Kidney (tissue), 14 donors: ENCODE measurements around the gene TRIM27. TPM values are rescaled to one million over a fixed set of nuclear protein-coding genes. Genes with fewer than 3 reads are reported as not detected.
"Not testable (repeated sequence)": the region's sequence is repeated elsewhere in the genome, so short reads cannot be mapped to it uniquely, and the experiment has no call there.

Source experiments
- DNase-seq, 5 donors: peaks; one replicate each; pipeline ENCODE4 v3.0.0-alpha.2; 2013 to 2020
- FAIRE-seq: peaks from 2 replicates; lab custom pipeline; 2012; peaks lifted over from hg19 to GRCh38; lab: Jason Lieb, UNC
- H3K27ac ChIP-seq, 2 donors: one replicate each; pipeline ENCODE4 v1.7.0; 2013; ENCODE audit warnings: low read depth in 2 of 2, low read length in 2 of 2, inconsistent platforms in 1 of 2
- H3K27me3 ChIP-seq: one replicate; pipeline ENCODE4 v1.7.1; 2013; ENCODE audit warnings: low read length, inconsistent platforms; ENCODE audit not compliant: control insufficient read depth, insufficient read depth
- H3K36me3 ChIP-seq, 3 donors: one replicate each; pipeline versions ENCODE4 v1.7.0 to v1.7.1; 2013; ENCODE audit warnings: low read length in 3 of 3, control low read depth in 1 of 3, inconsistent platforms in 1 of 3; ENCODE audit not compliant: insufficient read depth in 3 of 3, control insufficient read depth in 2 of 3
- H3K4me1 ChIP-seq, 3 donors: one replicate each; pipeline versions ENCODE4 v1.7.0 to v1.7.1; 2013; ENCODE audit warnings: low read length in 3 of 3, inconsistent platforms in 1 of 3, low read depth in 1 of 3; ENCODE audit not compliant: control insufficient read depth in 2 of 3, insufficient read depth in 2 of 3
- H3K4me3 ChIP-seq, 3 donors: one replicate each; pipeline versions ENCODE4 v1.7.0 to v1.8.1; 2013; ENCODE audit warnings: low read length in 3 of 3, control low read depth in 1 of 3, inconsistent platforms in 1 of 3
- H3K9ac ChIP-seq, 3 donors: one replicate each; pipeline versions ENCODE4 v1.7.0 to v1.7.1; 2013; ENCODE audit warnings: low read length in 3 of 3, control low read depth in 1 of 3, inconsistent platforms in 1 of 3
- H3K9me3 ChIP-seq, 3 donors: one replicate each; pipeline versions ENCODE4 v1.7.0 to v1.7.1; 2013; ENCODE audit warnings: low read length in 3 of 3, control low read depth in 1 of 3, inconsistent platforms in 1 of 3; ENCODE audit not compliant: control insufficient read depth in 2 of 3, insufficient read depth in 1 of 3
- intact Hi-C: fragments of 100-400 bp; cut with DNase I; formaldehyde crosslinking; loops from one replicate; pipeline ENCODE4 v1.11.1; 2022
- polyA plus RNA-seq: library from polyadenylated mRNA; stranded (reverse); fragments of 350-450 nt; fragmentation: Illumina TruSeq; extraction: RNeasy Lipid Tissue Mini Kit (QIAGEN cat#74804); gene quantifications from one replicate; pipeline ENCODE4 v1.2.3, GENCODE V29; 2014; ENCODE audit warnings: low read depth, low replicate concordance; ENCODE audit not compliant: insufficient read depth
- total RNA-seq: library from RNA; stranded (reverse); fragmentation: NEBNext Ultra II Directional; extraction: Animal tissue kit (Norgen Biotek cat#: 25700); gene quantifications from one replicate; pipeline ENCODE4 v1.2.1, GENCODE V29; 2021
- TF ChIP-seq, protein P1 (sequence below): IDR thresholded peaks from 3 replicates; pipeline ENCODE4 v1.5.1; 2012; ENCODE audit warnings: mild to moderate bottlenecking, moderate library complexity, borderline replicate concordance; ENCODE audit not compliant: insufficient read depth; ENCODE audit errors: extremely low read depth
- donor health status: control.
- donor health status: control.
- donor health status: control.
- donor health status: control.
- donor health status: control.
- donor health status: DM: yes; HTN: yes; CAD: no.
- donor health status: Normal renal cell carcinoma (clear cell type).

The TRIM27 gene
- total and polyA plus RNA-seq, 2 donors from 2014 or later, result 33.9 to 47.7 TPM

GRCh38 chr6:28956331-28956730, 32.5 kb upstream of the TRIM27 start:
- TF ChIP-seq, protein P1, sequence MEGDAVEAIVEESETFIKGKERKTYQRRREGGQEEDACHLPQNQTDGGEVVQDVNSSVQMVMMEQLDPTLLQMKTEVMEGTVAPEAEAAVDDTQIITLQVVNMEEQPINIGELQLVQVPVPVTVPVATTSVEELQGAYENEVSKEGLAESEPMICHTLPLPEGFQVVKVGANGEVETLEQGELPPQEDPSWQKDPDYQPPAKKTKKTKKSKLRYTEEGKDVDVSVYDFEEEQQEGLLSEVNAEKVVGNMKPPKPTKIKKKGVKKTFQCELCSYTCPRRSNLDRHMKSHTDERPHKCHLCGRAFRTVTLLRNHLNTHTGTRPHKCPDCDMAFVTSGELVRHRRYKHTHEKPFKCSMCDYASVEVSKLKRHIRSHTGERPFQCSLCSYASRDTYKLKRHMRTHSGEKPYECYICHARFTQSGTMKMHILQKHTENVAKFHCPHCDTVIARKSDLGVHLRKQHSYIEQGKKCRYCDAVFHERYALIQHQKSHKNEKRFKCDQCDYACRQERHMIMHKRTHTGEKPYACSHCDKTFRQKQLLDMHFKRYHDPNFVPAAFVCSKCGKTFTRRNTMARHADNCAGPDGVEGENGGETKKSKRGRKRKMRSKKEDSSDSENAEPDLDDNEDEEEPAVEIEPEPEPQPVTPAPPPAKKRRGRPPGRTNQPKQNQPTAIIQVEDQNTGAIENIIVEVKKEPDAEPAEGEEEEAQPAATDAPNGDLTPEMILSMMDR, result no peak
- Histone ChIP-seq H3K36me3 (no peaks in the 10 kb centered on the region), H3K9ac (no peak overlapping the region), H3K4me3 (no peak overlapping the region), H3K9me3 (no peaks in the 10 kb centered on the region), H3K27ac (no peak overlapping the region), H3K27me3 (peaks cover 2% of the 10 kb centered on the region), H3K4me1 (no peaks in the 10 kb centered on the region)
- DNase-seq (no peak), FAIRE-seq (no peak)
- intact Hi-C loops, result no loop called here

DNA sequence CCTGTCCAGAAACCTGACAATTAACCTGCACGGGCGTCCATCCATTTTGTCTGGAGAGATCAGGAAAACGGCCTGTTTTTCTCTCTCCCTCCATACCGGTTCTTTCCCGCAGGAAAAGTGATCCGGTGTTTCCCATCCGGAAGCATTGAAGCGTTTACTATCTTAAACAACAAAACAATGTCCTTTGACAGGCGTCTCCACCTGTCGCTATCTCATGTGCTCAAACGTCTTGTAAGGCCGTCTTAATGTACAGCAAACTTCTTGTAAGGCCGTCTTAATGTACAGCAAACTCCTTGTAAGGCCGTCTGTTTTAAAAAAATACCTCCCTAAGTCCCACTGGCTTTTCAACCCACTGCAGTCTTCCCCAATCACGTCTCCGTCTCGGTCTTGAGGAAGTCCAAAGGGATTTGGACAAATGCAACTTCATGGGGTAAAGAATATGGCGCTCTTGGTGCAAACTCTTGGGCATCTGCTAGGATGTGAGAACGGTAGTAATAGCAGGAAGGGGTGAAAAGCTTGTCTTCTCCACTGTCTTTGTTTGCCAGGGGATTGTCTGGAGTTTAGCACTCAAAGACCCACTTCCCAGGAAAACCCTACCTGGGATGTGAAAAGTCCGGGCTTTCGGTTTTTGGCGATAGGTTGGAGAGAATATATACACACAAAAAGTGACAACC, 29.9 kb upstream of the TRIM27 start:
- intact Hi-C loops, result no loop called here
- FAIRE-seq, result no peak
- Histone ChIP-seq H3K4me1 (no peaks in the 10 kb centered on the region), H3K27ac (no peak overlapping the region), H3K9me3 (no peaks in the 10 kb centered on the region), H3K4me3 (peak overlapping the region; percentile 65 to 72 (median 66)), H3K9ac (peak overlapping the region in 1 of 3 donors; percentile 51), H3K27me3 (peaks cover 2% of the 10 kb centered on the region), H3K36me3 (no peaks in the 10 kb centered on the region)
- peak in 3 of 5 donors; percentile 28 to 65 (median 47) for DNase-seq
- TF ChIP-seq, protein P1, result no peak

GRCh38 chr6:28953039-28953584, 29.3 kb upstream of the TRIM27 start:
- Histone ChIP-seq H3K27me3 (peaks cover 2% of the 10 kb centered on the region), H3K4me3 (peak overlapping the region; percentile 65 to 72 (median 66)), H3K27ac (no peak overlapping the region), H3K9me3 (no peaks in the 10 kb centered on the region), H3K36me3 (no peaks in the 10 kb centered on the region), H3K4me1 (no peaks in the 10 kb centered on the region), H3K9ac (peak overlapping the region in 1 of 3 donors; percentile 51)
- TF ChIP-seq, protein P1, result no peak
- intact Hi-C loops, result no loop called here
- FAIRE-seq, result no peak
- peak in 3 of 5 donors; percentile 51 to 70 (median 61) for DNase-seq

GRCh38 chr6:28949656-28950195, 25.9 kb upstream of the TRIM27 start:
- H3K27ac ChIP-seq, FAIRE-seq, H3K9me3 ChIP-seq, intact Hi-C loops, H3K4me1 ChIP-seq, H3K9ac ChIP-seq, DNase-seq, H3K27me3 ChIP-seq, H3K36me3 ChIP-seq, H3K4me3 ChIP-seq: not testable (repeated sequence)
